DMS153 treated with DMSO at 0.1 percent for 48 hours (cell line): Measurements from ENCODE around the gene NMBR.
A peak's percentile ranks its signal among the peaks of the same experiment; 100 is the strongest.
"Not testable (repeated sequence)": the region's sequence is repeated elsewhere in the genome, so short reads cannot be mapped to it uniquely, and the experiment has no call there.

Source experiments
- DNase-seq: peaks from one replicate; lab custom pipeline; 2025; ENCODE audit not compliant: unreplicated experiment; lab: John Stamatoyannopoulos, UW

NMBR gene

DNA sequence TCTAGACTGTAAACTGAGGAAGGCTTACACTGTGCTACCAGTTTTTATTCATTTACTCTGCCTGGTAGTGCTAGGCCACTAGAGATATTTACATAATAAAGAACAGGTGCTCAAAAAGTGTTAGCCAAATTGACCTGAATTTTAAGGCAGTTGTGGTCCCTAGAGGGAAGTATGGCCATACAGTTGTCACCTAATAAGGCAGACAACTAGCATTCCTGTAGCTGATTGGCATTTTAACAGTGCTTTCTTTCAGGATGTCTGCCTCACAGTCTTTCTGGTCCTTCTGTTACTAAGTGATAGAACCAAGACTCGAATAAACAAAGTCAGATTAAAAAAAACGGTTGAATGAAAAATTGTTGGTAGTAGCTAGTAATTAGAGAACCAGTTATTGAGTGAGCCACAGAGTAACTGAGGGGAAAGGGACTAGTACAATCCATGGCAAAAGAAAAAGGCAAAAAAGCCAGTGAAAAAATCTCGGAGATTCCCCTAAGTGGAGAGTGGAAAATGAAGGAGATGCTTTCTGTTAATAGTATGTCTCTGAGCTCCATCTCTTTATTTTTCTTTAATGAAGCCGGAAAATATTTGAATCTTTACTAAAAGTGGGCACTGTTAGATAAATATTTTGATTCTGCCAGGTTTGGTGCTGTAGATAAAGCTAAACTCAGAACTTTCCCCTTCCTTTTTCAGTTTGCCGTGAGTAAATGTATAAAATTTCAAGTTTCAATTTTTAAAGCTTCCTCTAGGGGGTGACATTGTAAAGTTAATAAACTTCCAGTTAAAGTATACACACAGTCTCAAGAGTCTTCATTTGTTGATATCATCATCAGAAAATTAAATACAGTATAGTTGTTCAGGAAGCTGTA, 9.2 kb upstream of the NMBR start:
- peak; percentile 31 for DNase-seq

DNA sequence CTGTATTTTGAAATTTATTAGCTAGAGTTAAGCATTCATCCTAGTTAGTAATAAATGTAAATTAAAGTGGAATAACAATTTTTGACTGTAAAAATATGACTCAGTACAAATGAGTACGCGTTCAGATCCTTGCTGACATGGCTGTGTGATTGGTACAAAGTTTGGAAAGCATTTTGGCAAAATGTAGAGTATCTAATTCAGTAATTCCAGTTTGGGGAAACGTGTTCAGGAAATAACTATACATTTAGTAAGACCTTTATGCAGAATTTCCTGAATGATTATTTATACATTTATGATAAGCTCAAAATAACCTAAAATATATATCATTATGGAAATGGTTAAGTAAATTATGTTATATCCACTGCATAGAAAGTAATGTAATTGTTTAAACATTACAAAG, 8.2 kb upstream of the NMBR start:
- DNase-seq, result no peak

DNA sequence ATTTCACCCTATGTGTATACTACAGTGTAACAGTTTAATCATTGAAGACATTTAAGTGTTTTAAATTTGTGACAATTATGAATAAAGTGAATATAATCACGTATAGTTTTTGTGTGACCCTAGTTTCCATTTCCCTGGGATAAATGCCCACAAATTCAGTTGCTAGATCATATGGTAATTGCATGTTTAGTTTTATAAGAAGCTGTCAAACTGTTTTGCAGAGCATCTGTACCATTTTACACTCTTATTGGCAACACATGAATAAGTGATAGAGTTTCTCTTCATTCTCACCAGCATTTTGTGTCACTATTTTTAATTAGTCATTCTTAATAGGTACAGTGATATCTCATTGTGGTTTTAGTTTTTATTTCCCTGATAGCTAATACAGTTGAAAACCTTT, 7.4 kb upstream of the NMBR start:
- DNase-seq, result no peak

DNA sequence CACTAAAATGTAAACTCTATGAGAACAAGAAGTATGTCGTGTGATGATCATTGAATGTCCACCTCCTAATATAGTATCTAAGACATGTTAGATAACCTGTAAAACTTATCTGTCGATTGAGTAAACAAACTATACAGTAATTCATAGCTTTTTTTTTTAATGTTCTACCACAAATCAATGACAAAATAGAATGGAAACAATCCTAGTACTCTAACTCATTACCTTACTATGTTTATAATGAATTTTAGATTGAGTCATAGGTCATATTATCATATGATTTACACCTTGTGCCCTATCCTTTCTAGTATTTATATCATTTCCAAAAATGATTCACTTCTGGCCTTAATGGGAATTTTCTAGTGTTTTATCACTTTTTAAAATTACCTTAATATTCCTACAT, 6.3 kb upstream of the NMBR start:
- DNase-seq, result no peak

DNA sequence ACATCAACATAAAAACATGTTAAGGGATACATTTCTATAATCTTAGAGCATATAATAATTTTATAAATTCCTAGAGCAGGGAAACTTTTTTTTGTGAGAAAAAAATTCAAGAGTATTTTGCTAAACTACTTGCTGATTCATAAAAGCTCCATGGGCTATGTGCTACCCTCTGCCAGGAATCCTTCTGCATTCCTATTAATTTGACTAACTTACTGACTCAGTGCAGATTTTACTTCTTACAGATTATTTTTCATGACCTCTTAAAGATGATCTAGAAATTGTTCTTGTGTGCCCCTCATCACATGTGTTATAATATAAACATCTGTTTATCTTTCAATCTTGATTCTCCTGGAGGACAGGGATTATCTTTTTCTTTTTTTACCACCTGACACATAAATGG, 5.8 kb upstream of the NMBR start:
- DNase-seq, result no peak

DNA sequence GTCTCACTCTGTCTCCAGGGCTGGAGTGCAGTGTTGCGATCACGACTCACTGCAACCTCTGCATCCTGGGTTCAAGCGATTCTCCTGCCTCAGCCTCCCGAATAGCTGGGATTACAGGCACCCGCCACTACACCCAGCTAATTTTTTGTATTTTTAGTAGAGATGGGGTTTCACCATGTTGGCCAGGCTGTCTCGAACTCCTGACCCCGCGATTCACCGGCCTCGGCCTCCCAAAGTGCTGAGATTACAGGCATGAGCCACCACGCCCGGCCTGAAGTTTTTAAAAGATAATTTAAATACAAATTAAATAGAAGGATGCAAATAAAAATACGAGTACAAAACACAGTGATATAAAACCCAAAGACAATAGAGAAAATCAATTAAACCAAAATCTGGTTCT, 5.4 kb downstream of the NMBR start:
- not testable (repeated sequence) for DNase-seq

DNA sequence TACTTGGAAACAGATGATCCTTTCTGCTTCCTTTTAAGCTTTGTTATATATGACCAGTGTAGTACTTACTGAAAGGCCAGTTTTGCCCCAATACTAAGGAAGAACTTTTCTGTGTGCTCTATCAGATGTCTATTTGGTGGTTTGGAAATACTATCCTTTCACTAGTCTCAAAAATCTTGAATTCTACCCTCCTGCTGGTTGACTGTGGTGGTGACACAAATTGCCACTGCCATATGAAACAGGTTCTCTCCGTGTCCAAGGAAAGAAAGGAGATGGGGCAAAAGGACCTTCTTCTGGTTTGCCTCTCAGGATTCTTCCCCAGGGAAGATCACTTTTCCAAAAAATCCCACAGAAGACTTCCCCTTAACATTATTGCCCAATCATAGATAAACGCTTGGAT, 8.0 kb downstream of the NMBR start:
- DNase-seq, result no peak

DNA sequence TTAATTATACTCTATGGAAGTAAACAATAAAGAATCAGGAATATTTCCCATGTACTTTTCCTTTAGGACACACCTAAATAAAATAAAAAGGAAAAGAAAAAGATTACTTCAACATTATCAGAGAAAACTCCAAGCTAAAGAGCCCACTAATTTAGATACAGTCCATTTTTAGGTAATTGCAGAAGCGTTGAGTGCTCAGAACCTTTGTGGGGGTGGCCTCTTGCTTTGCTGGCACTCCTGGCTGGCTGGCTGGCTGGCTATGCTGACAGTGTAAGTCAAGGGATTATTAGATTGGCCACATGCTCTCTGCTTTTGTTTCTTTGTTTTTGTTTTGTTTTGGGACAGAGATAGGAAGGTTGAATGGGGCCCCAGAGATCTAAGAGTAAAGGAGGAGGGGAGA, 14.3 kb downstream of the NMBR start, which contains the start of gene GJE1:
Gene GJE1, plus strand, starts transcription at position 301 of the 400 bp plus-strand sequence. CDS start 234 bp downstream, outside the sequence.
- DNase-seq, result no peak

DNA sequence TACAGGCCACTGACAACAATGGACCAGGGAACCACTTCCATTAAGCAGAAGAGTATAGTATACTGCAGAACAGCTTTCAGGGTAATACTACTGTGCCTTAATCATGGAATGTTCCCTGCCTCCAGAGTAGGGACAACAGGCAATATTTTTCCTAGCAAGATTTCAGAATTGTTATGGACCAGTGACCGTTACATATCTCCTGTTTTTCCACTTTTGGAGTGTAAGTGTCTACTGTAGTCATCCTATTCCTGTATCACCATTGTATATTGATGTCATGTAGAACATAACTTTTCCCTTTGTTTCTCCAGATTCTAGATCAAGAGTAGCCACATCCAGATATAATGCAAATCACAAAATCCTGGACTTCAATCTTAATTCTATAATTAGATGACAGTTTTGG, 16.1 kb downstream of the NMBR start:
- DNase-seq, result no peak

DNA sequence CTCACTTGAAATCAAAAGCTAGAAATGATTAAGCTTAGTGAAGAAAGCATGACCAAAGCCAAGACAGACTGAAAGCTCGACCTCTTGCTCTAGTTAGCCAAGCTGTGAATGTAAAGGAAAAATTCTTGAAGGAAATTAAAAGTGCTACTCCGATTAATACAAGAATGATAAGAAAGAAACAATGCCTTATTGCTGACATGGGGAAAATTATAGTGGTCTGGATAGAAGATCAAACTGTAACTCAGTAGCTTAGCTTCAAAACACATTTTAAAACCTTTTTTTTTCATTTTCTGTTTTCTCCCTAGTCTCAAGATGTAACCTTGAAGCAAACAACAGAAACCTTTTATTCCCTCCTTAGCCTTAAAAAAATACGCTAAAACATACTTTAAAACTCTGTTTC, 25.6 kb downstream of the NMBR start:
- no peak for DNase-seq

DNA sequence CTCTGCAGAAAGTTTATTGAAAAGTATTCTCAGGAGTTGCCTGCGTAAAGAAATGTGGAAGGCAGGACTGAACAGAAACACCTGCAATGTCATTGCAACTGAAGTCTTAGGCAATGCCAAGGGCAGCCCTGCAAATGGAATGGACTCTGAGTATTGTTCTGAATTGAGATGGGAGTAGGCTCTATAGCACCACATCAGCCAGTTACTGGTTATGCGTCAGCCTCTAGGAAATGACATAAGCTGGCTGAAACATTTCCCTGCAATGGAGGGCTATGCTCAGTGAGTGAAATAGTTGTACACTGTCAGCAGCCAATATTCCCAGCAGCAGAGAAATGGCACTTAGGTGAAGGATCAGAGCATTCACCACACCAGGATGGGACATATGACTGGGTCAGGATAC, 28.0 kb downstream of the NMBR start:
- DNase-seq, result no peak

DNA sequence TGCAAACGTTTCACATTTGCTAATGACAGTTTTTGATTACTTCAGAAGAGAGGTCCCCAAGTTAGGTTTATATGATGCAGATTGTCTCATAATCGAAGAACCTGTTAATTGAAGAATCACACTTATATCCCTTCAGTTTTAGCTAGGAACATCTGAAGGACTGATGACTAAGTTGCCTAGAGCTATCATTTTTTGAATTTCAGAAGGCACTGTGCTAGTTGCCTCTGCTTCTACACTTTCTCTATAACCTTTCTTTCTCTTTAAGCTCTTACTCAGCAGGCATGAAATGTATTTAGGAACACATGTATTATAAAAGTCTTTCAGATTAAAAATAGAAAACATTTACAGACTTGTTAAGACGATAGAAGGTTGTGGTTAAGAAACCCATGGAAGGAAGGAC, 28.6 kb downstream of the NMBR start:
- no peak for DNase-seq

DNA sequence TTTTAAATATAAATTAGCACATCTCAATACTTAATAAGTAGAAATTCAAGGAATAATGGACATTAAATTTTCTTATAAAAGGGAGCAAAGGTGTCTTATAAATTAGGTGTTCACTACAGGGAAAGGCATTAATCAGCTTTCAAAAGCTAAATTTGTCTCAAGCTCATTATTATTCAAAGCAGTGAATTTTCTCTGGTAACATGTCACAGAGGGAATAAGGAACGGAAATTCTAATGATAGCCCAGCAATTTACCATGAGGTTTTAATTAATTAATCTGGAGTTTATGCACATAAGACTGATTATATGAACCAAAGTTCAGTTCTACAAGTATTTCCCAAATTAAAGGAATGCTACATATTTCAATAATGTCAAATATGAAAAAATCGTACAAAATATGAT, 29.6 kb downstream of the NMBR start:
- no peak for DNase-seq

DNA sequence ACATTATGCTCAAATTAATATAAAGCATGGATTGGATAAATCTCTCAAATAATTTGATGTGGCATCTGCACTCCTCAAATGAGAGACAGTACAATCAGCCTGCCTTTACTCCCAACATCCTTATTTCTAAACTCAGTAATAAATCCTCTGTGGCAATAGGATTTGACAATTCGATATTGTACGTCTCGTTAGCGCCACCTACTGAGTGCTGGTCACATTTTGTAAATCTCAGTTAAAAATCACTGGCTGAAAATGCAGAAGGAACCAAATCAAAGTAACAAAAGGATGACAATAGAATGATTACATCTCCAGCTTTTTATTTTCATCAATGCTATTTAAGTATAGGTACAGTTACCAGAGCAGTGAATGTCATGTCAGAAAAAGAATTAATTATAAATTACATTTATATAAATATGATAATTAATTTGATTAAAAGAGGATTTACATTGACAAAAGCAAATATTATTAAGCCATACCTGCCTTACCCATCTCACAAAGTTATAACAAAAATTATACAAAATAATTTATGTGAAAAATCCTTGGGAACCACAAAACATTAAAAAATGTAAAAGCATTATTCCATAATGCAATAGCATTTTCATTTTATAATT, 34.4 kb downstream of the NMBR start:
- DNase-seq, result peak; percentile 33

DNA sequence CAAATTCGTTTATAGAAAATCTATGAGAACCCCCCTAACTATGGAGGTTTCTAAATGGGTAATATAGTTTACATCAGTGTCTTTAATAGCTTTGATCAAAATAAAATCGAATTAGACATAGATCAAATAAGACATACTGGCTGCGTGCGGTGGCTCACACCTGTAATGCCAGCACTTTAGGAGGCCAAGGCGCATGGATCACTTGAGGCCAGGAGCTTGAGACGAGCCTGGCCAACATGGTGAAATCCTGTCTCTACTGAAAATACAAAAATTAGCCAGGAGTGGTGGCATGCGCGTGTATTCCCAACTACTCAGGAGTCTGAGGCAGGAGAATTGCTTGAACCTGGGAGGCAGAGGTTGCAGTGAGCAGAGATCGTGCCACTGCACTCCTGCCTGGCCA, 36.1 kb downstream of the NMBR start:
- not testable (repeated sequence) for DNase-seq

DNA sequence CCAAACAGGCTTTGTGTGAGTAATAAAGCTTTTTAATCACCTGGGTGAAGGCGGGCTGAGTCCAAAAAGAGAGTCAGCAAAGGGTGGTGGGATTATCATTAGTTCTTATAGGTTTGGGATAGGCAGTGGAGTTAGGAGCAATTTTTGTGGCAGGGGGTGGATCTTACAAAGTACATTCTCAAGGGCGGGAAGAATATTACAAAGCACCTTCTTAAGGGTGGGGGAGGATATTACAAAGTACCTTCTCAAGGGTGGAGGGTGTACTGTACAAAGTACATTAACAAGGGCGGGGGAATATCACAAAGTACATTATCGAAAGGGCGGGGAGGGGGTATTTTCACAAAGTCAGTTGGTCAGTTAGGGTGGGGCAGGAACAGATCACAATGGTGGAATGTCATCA, 42.1 kb downstream of the NMBR start:
- not testable (repeated sequence) for DNase-seq

DNA sequence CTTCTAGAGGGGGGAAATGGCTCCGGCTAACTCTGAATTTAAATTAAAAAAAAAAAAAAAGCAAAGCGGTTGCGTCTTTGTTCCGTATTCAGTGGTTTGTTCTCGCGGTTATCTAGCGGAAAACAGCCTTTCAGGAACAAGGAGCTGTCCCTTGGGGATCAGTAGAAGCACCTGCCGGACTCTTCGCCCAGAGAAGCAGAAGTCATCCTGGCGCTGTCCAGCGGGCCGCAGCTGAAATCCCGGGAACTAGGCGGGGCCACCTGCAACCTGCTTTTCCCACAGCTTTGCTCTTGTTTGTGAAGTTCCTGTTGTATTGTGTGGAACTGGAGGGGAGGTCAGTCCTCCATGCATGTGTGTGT, 58.1 kb downstream of the NMBR start:
- DNase-seq, result no peak

DNA sequence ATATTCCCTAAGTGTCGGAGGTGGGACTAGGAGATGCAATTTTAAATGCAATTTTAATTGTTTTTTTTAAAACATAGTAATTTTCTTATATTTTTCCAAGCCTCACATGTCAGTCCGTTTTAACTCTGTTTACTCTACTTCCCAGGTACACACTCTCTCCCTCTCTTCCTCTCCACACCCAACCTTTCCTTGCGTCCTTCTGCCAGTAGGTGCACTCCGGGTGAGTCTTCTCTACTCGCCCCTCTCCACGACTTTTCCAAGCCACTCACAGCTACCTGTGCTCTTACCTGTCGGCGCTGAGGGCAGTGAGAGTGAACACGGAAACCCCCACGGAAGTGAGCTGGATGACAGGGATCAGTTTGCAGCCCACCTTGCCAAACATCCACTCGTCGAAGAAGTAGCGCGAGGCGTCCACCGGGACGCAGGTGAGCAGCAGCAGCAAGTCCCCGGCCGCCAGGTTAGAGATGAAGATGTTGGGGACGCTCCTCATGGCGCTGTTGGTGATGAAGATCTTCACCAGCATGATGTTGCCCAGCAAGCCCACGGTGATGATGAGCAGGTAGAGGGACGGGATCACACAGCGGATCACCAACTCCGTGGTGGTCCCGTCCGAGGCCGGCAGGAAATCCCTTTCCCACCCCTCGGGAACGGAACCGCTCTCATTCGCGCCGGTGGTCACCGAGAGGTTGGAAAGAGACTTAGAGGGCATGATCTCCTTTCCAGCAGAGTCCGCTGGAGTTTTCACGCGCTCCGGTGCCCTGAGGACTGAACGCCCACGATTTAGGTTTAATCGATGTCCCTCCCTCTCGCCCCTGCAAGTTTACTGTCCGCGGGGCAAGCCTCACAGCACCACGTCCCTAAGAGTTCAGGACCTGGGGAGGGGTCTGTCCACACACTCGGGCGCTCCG, 58.7 kb downstream of the NMBR start:
- no peak for DNase-seq

DNA sequence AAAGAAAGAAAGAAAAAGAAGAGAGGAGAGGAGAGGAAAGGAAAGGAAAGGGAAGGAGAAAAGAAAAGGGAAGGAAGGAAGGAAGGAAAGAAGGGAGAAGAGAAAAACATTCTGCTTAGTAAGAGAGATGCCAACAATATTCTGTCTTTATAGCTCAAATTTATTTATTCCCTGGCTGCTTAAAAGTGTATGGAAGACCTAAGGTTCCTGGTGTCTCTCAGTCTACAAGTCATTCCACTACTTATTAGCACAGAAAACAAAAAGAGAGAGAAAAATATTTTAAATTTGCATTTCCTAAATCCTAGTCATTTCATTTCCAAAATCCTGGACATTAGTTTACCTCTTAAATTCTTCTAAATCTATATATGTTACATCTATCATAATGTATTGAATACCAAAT, 67.8 kb downstream of the NMBR start:
- DNase-seq, result no peak

DNA sequence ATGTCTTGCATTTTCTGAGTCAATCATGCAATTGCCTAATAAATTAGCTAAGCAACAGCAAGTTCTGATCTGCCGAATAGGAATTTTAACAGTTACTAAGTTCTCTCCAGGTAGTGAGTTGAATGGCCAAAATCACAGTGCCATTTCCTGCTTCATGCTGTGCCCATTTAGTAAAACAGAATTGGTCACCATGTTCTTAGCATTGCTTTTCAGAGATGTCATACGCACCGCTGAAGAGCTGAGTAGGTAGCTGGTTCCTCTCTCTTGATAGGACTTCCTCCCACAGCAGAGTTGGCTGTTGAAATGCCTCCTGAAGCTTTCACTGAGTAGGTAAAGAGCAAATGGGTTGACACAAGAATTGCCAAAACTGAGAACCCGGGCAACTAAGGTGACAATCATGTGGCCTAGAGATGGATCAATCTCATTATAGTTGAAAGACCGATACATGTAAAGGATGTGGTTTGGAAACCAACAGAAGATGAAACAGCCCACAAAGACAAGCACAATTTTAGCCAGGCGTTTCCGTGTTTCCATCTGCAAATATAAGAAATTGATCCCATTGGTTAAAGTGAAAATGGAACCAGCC, 71.3 kb downstream of the NMBR start:
- no peak for DNase-seq

DNA sequence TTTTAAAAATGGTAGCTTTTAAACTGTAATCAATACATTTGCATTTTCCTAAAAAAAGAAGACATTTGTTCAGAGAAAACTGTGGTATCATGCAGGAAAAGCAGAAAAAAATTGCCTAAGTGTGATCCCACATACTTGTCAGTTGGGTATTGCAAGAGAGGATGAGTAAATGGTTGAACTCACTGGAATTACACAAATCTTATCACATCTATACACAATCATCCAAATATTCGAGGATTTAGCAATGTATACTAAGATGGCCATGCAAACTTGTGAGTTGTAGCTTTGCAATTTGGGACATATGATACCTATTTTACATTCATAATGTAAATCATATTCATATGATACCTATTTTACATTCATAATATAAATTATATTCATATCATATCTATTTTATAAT, 72.4 kb downstream of the NMBR start:
- no peak for DNase-seq
